Spleen (tissue), 7 donors: ENCODE measurements around the gene BCL11B.

Experiments used
- CTCF ChIP-seq, 11 experiments: fragments of 200-600 bp in 7 of 11; fragments of 450-650 bp in 4 of 11; sonication (generic) in 4 of 11; IDR thresholded peaks in 8 of 11; conservative IDR thresholded peaks in 3 of 11; 1 replicate in 7 of 11; 2 replicates in 4 of 11; pipeline versions ENCODE4 v1.4.0 to v1.8.0; 2016 to 2021; ENCODE audit warnings: antibody characterized with exemption in 11 of 11, inconsistent platforms in 4 of 11, mild to moderate bottlenecking in 1 of 11
- POLR2AphosphoS5 ChIP-seq, 3 donors: sonication (generic); formaldehyde crosslinking; IDR thresholded peaks; one replicate each; pipeline ENCODE4 v1.5.1; 2017; ENCODE audit warnings: antibody characterized with exemption in 3 of 3
- donor health status: DM: no; HTN: no; CAD: no; lungs with moderate emphysema.
- donor health status: DM: no; HTN: no; CAD: no.
- donor health status: DM: no; HTN: no; CAD: no.

DNA sequence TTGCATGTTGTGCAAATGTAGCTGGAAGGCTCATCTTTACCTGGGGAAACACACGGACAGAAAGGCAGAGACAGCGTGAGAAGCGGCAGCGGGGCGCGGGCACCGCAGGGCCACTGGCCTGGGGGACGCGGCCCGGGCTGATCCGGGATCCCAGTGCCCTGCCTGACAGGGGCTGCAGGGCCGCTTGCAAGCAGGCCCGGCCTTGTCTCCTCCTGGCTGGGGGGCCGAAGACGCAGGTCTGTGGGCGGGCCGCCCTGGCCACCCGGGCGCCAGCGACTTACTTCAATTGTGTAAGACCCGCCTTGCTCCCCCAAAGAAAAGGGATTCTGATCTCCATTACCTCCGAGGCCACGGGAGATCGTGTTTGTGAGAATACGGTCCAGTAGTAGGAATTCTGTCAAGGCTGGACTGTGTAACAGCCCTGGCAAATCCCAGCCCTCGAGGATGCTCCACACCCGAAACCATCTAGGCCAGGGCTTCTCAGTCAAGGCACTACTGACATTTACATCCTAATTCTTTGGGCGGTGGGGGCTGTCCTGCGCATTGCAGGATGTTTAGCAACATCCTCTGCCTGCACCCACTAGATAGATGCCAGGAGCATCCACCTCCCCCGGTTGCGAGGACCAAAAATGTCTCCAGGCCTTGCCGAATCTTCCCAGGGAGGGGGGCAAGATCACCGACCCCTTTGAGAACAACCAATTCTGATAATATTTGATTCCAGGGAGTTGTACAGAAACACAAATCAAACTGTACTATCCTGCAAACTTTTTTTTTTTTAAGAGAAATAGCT is 95.6 kb downstream of the BCL11B start:
- TF ChIP-seq POLR2AphosphoS5 (IDR thresholded peaks at IDR 0.05) (no peak), CTCF (IDR thresholded peaks at IDR 0.05 in 8 of 11, conservative IDR thresholded peaks at IDR 0.05 in 3 of 11) (no peak)
